ENCODE measurements around the gene PLXNA2. TPM values are rescaled to one million over a fixed set of nuclear protein-coding genes. Genes with fewer than 3 reads are reported as not detected.

Gene PLXNA2
- total RNA-seq, 1 experiment from 2014 or later = 10.2 TPM

- Histone ChIP-seq H3K4me2 (no peak overlapping the region), H3F3A (ENCODE audit: insufficient read depth, low read depth) (peaks cover 28% of the 10 kb centered on the region), H3K4me1 (replicated peaks; ENCODE audit: insufficient read depth) (peaks cover 57% of the 10 kb centered on the region), H3K27me3 (ENCODE audit: insufficient read depth, low read depth) (no peaks in the 10 kb centered on the region), H3K79me2 (ENCODE audit: low read depth) (peaks cover 63% of the 10 kb centered on the region), H3K36me3 (ENCODE audit: low read depth) (no peaks in the 10 kb centered on the region), H3K9me2 (ENCODE audit: insufficient read depth) (no peaks in the 10 kb centered on the region), H2AFZ (no peak overlapping the region), H3K9me3 (ENCODE audit: insufficient read depth, low read depth) (no peaks in the 10 kb centered on the region), H4K20me1 (ENCODE audit: insufficient read depth) (no peaks in the 10 kb centered on the region), H3K4me3 (no peak overlapping the region), H3K27ac (no peak overlapping the region)
- CTCF ChIA-PET = no interaction called here
- TF ChIP-seq EZH2 (IDR thresholded peaks at IDR 0.05; ENCODE audit: low read depth) = no peak
- TF ChIP-seq, protein P1, sequence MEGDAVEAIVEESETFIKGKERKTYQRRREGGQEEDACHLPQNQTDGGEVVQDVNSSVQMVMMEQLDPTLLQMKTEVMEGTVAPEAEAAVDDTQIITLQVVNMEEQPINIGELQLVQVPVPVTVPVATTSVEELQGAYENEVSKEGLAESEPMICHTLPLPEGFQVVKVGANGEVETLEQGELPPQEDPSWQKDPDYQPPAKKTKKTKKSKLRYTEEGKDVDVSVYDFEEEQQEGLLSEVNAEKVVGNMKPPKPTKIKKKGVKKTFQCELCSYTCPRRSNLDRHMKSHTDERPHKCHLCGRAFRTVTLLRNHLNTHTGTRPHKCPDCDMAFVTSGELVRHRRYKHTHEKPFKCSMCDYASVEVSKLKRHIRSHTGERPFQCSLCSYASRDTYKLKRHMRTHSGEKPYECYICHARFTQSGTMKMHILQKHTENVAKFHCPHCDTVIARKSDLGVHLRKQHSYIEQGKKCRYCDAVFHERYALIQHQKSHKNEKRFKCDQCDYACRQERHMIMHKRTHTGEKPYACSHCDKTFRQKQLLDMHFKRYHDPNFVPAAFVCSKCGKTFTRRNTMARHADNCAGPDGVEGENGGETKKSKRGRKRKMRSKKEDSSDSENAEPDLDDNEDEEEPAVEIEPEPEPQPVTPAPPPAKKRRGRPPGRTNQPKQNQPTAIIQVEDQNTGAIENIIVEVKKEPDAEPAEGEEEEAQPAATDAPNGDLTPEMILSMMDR (conservative IDR thresholded peaks at IDR 0.05) = no peak
- no peak for DNase-seq
- POLR2A ChIA-PET (ENCODE audit: unreplicated experiment) = no interaction called here
- intact Hi-C loops (cut with micrococcal nuclease; ENCODE audit: unreplicated experiment) = no loop called here
- no TSS peak for BruUV-seq (replicated peaks)
Measured at GRCh38 chr1:208224192-208224713, 19.9 kb downstream of the PLXNA2 start.

DNA sequence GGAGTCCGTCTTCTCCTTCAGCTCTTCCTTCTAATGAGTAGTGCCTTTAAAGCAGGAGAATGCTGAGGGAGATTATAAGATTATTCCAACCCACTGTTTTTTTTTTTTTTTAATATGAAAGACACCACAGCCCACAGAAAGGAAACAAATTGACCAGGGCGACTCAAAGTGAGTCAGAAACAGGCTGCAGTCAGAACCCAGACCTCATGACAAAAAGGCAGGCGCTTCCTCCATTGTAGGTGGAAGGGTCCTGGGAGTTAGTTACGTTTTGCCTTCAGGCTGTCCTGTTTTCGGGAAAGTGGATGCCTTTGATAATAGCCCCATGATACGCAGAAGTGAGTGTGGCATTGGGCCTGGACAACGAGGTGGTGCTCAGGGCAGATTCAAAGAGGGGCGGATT, 21.0 kb downstream of the PLXNA2 start:
- Histone ChIP-seq H3K36me3 (ENCODE audit: low read depth) (no peaks in the 10 kb centered on the region), H3K79me2 (ENCODE audit: low read depth) (peaks cover 64% of the 10 kb centered on the region), H3K4me3 (no peak overlapping the region), H3K4me1 (replicated peaks; ENCODE audit: insufficient read depth) (peaks cover 62% of the 10 kb centered on the region), H4K20me1 (ENCODE audit: insufficient read depth) (no peaks in the 10 kb centered on the region), H2AFZ (no peak overlapping the region), H3K9me2 (ENCODE audit: insufficient read depth) (no peaks in the 10 kb centered on the region), H3F3A (ENCODE audit: insufficient read depth, low read depth) (peaks cover 28% of the 10 kb centered on the region), H3K4me2 (peak overlapping the region; percentile 86), H3K27me3 (ENCODE audit: insufficient read depth, low read depth) (no peaks in the 10 kb centered on the region), H3K27ac (no peak overlapping the region), H3K9me3 (ENCODE audit: insufficient read depth, low read depth) (no peaks in the 10 kb centered on the region)
- DNase-seq = peak in 1 of 2 experiments; percentile 40
- BruUV-seq (replicated peaks) = no TSS peak
- TF ChIP-seq EZH2 (IDR thresholded peaks at IDR 0.05; ENCODE audit: low read depth) = no peak
- TF ChIP-seq, protein P1 (conservative IDR thresholded peaks at IDR 0.05) = no peak
- POLR2A ChIA-PET (ENCODE audit: unreplicated experiment) = no interaction called here
- CTCF ChIA-PET = interaction anchor here (0.5 to 1.1 kb wide), 3 partner anchors 15 to 112 kb away, joined by 3 read pairs; no protein-coding TSS in a partner anchor
- intact Hi-C loops (cut with micrococcal nuclease; ENCODE audit: unreplicated experiment) = no loop called here

- Histone ChIP-seq H2AFZ (no peak overlapping the region), H3K9me2 (ENCODE audit: insufficient read depth) (no peaks in the 10 kb centered on the region), H3K4me3 (no peak overlapping the region), H4K20me1 (ENCODE audit: insufficient read depth) (no peaks in the 10 kb centered on the region), H3K4me2 (peak overlapping the region; percentile 86), H3F3A (ENCODE audit: insufficient read depth, low read depth) (peaks cover 28% of the 10 kb centered on the region), H3K36me3 (ENCODE audit: low read depth) (no peaks in the 10 kb centered on the region), H3K27ac (peak overlapping the region; percentile 91), H3K9me3 (ENCODE audit: insufficient read depth, low read depth) (no peaks in the 10 kb centered on the region), H3K79me2 (ENCODE audit: low read depth) (peaks cover 64% of the 10 kb centered on the region), H3K27me3 (ENCODE audit: insufficient read depth, low read depth) (no peaks in the 10 kb centered on the region), H3K4me1 (replicated peaks; ENCODE audit: insufficient read depth) (peaks cover 59% of the 10 kb centered on the region)
- intact Hi-C loops (cut with micrococcal nuclease; ENCODE audit: unreplicated experiment) = no loop called here
- CTCF ChIA-PET = interaction anchor here (0.5 to 1.4 kb wide), 4 partner anchors 16 to 112 kb away, joined by 3 read pairs; partner anchors contain the start of gene PLXNA2
- BruUV-seq (replicated peaks) = no TSS peak
- POLR2A ChIA-PET (ENCODE audit: unreplicated experiment) = no interaction called here
- TF ChIP-seq, protein P1 (conservative IDR thresholded peaks at IDR 0.05) = no peak
- no peak for TF ChIP-seq EZH2 (IDR thresholded peaks at IDR 0.05; ENCODE audit: low read depth)
- no peak for DNase-seq
Measured at GRCh38 chr1:208222376-208223126, 21.6 kb downstream of the PLXNA2 start.

Measured in PC-9 (cell line).